Fibroblast of the aortic adventitia (primary cell): ENCODE data around the gene MTMR2. TPM values are rescaled to one million over a fixed set of nuclear protein-coding genes. Genes with fewer than 3 reads are reported as not detected.
"Not testable (repeated sequence)": the region's sequence is repeated elsewhere in the genome, so short reads cannot be mapped to it uniquely, and the experiment has no call there.

ENCODE experiments used
- DNase-seq: peaks from one replicate; pipeline ENCODE4 v3.0.0-alpha.2; 2010; ENCODE audit warnings: low read depth
- H3K4me3 ChIP-seq: 2 replicates; pipeline ENCODE4 v1.5.1; 2011; ENCODE audit warnings: low read depth, mild to moderate bottlenecking, control low read depth, low read length, moderate library complexity
- CTCF ChIP-seq: IDR thresholded peaks from 2 replicates; pipeline ENCODE4 v1.5.1; 2011; ENCODE audit warnings: mild to moderate bottlenecking, low read length, control low read depth, inconsistent platforms; ENCODE audit not compliant: insufficient read depth
- total RNA-seq: library from RNA; depleted of rRNA; stranded (reverse); fragments of >200 nt; gene quantifications from 2 replicates; pipeline ENCODE4 v1.2.3, GENCODE V29; 2012; ENCODE audit warnings: low replicate concordance

The MTMR2 gene
- total RNA-seq, 1 donor = 31.9 TPM

- TF ChIP-seq CTCF = no peak
- DNase-seq = no peak
- H3K4me3 ChIP-seq = no peak overlapping the region
Measured at GRCh38 chr11:95883381-95883780, 40.5 kb downstream of the MTMR2 start.

GRCh38 chr11:95877291-95877690 is 46.6 kb downstream of the MTMR2 start:
- TF ChIP-seq CTCF = no peak
- no peak overlapping the region for H3K4me3 ChIP-seq
- DNase-seq = peak; percentile 99

GRCh38 chr11:95870877-95871276 is 53.0 kb downstream of the MTMR2 start:
- H3K4me3 ChIP-seq, DNase-seq: not testable (repeated sequence)

GRCh38 chr11:95867105-95867504 is 56.8 kb downstream of the MTMR2 start:
- no peak for DNase-seq
- TF ChIP-seq CTCF = no peak
- no peak overlapping the region for H3K4me3 ChIP-seq

- TF ChIP-seq CTCF = no peak
- DNase-seq = peak; percentile 84
- H3K4me3 ChIP-seq = no peak overlapping the region
Measured at GRCh38 chr11:95863486-95864140, 60.3 kb downstream of the MTMR2 start.

- not testable (repeated sequence) for DNase-seq, H3K4me3 ChIP-seq
Measured at GRCh38 chr11:95860024-95860423, 63.9 kb downstream of the MTMR2 start.

- not testable (repeated sequence) for H3K4me3 ChIP-seq, DNase-seq
Measured at GRCh38 chr11:95854362-95854761, 69.5 kb downstream of the MTMR2 start.

- DNase-seq = no peak
- no peak for TF ChIP-seq CTCF
- H3K4me3 ChIP-seq = no peak overlapping the region
Measured at GRCh38 chr11:95853862-95854261, 70.0 kb downstream of the MTMR2 start.
